HepG2 (cell line): Measurements from ENCODE around the gene CLPSL2. TPM values are rescaled to one million over a fixed set of nuclear protein-coding genes. Genes with fewer than 3 reads are reported as not detected.

ENCODE experiments used
- CREB1 ChIP-seq, 2 experiments: fragments of 450-650 bp in 1 of 2; IDR thresholded peaks; 2 replicates each; pipeline ENCODE4 v1.6.1; 2016 to 2017; ENCODE audit warnings: control low read depth in 1 of 2, mild to moderate bottlenecking in 1 of 2, missing compliant biosample characterization in 1 of 2, missing genetic modification characterization in 1 of 2
- ELF4 ChIP-seq: sonication (generic); formaldehyde crosslinking; IDR thresholded peaks from 2 replicates; pipeline ENCODE4 v1.5.0; 2020; ENCODE audit warnings: missing genetic modification reagents, mild to moderate bottlenecking, moderate library complexity, borderline replicate concordance
- KIAA2018 ChIP-seq: sonication (generic); formaldehyde crosslinking; IDR thresholded peaks from 2 replicates; pipeline ENCODE4 v1.5.0; 2020; ENCODE audit warnings: mild to moderate bottlenecking, missing genetic modification reagents, borderline replicate concordance
- MEIS1 ChIP-seq: sonication (generic); formaldehyde crosslinking; IDR thresholded peaks from 2 replicates; pipeline ENCODE4 v1.9.0; 2021; ENCODE audit warnings: mild to moderate bottlenecking, missing genetic modification reagents, moderate library complexity, borderline replicate concordance
- POLR2G ChIP-seq: fragments of 200-400 bp; formaldehyde crosslinking; IDR thresholded peaks from 2 replicates; pipeline ENCODE4 v1.6.1; 2018; ENCODE audit warnings: mild to moderate bottlenecking, low read depth, low read length, moderate library complexity
- SALL2 ChIP-seq: sonication (generic); formaldehyde crosslinking; IDR thresholded peaks from 2 replicates; pipeline ENCODE4 v1.8.1; 2023; ENCODE audit warnings: mild to moderate bottlenecking, missing genetic modification reagents, inconsistent platforms
- SNAPC2 ChIP-seq: sonication (generic); formaldehyde crosslinking; IDR thresholded peaks from 2 replicates; pipeline ENCODE4 v1.8.1; 2022; ENCODE audit warnings: mild to moderate bottlenecking, missing genetic modification reagents
- TERF1 ChIP-seq: sonication (generic); formaldehyde crosslinking; IDR thresholded peaks from 2 replicates; pipeline ENCODE4 v1.8.0; 2022; ENCODE audit warnings: mild to moderate bottlenecking, missing genetic modification reagents, moderate library complexity
- USF2 ChIP-seq, 2 experiments: sonication (generic) in 1 of 2; formaldehyde crosslinking in 1 of 2; IDR thresholded peaks; 2 replicates each; pipeline versions ENCODE4 v1.5.1 to v1.6.1; 2011 to 2020; ENCODE audit warnings: borderline replicate concordance in 1 of 2, low read depth in 1 of 2, low read length in 1 of 2, mild to moderate bottlenecking in 1 of 2, missing genetic modification reagents in 1 of 2, moderate library complexity in 1 of 2
- YEATS2 ChIP-seq: sonication (generic); formaldehyde crosslinking; IDR thresholded peaks from 2 replicates; pipeline ENCODE4 v1.4.0; 2020; ENCODE audit warnings: missing genetic modification reagents, borderline replicate concordance
- ZFP62 ChIP-seq: sonication (generic); formaldehyde crosslinking; IDR thresholded peaks from 2 replicates; pipeline ENCODE4 v1.4.0; 2020; ENCODE audit warnings: missing genetic modification reagents
- ZNF225 ChIP-seq: sonication (generic); formaldehyde crosslinking; IDR thresholded peaks from 2 replicates; pipeline ENCODE4 v1.4.0; 2020; ENCODE audit warnings: mild to moderate bottlenecking, missing genetic modification reagents
- ZNF44 ChIP-seq: sonication (generic); formaldehyde crosslinking; IDR thresholded peaks from 2 replicates; pipeline ENCODE4 v1.5.1; 2020; ENCODE audit warnings: mild to moderate bottlenecking, missing genetic modification reagents
- ZNF547 ChIP-seq: sonication (generic); formaldehyde crosslinking; IDR thresholded peaks from 2 replicates; pipeline ENCODE4 v1.5.1; 2020; ENCODE audit warnings: mild to moderate bottlenecking, missing genetic modification reagents
- ZNF607 ChIP-seq: sonication (generic); formaldehyde crosslinking; IDR thresholded peaks from 2 replicates; pipeline ENCODE4 v1.5.1; 2020; ENCODE audit warnings: missing genetic modification reagents, mild to moderate bottlenecking, borderline replicate concordance
- ZNF678 ChIP-seq: sonication (generic); formaldehyde crosslinking; IDR thresholded peaks from 2 replicates; pipeline ENCODE4 v1.4.0; 2020; ENCODE audit warnings: mild to moderate bottlenecking, missing genetic modification reagents
- ZNF850 ChIP-seq: sonication (generic); formaldehyde crosslinking; conservative IDR thresholded peaks from 2 replicates; pipeline ENCODE4 v1.9.0; 2021; ENCODE audit warnings: mild to moderate bottlenecking, missing genetic modification reagents
- ZSCAN12 ChIP-seq: sonication (generic); formaldehyde crosslinking; IDR thresholded peaks from 2 replicates; pipeline ENCODE4 v1.9.0; 2021; ENCODE audit warnings: mild to moderate bottlenecking, missing genetic modification reagents
- ZSCAN21 ChIP-seq: sonication (generic); formaldehyde crosslinking; IDR thresholded peaks from 2 replicates; pipeline ENCODE4 v1.8.0; 2022; ENCODE audit warnings: mild to moderate bottlenecking, missing genetic modification reagents, moderate library complexity, borderline replicate concordance
- polyA plus RNA-seq, 8 experiments: library from polyadenylated mRNA; depleted of rRNA in 3 of 8; stranded (reverse) in 7 of 8; unstranded in 1 of 8; fragments of >200 nt; fragmentation: Illumina TruSeq in 4 of 8; extraction: Trizol in 4 of 8; gene quantifications; 2 replicates each; pipeline versions ENCODE4 v1.2.1 to v1.2.3, GENCODE V29; 2011 to 2016; ENCODE audit warnings: low read depth in 4 of 8, missing spikeins in 1 of 8, mixed read lengths in 1 of 8; ENCODE audit not compliant: insufficient read depth in 1 of 8
- total RNA-seq, 5 experiments: library from RNA; depleted of rRNA; stranded (reverse); fragments of >200 nt; fragmentation: Illumina TruSeq; extraction: Trizol; gene quantifications; 2 replicates each; pipeline ENCODE4 v1.2.3, GENCODE V29; 2016; ENCODE audit warnings: low read depth in 1 of 5

CLPSL2 gene
- total and polyA plus RNA-seq, 2 of the 13 experiments (the other 11 are each of a cell fraction or from before 2014, with no cell fraction given): not detected

- no peak for TF ChIP-seq USF2 (IDR thresholded peaks at IDR 0.05; ENCODE audit: low read depth, low read length)
- no peak for TF ChIP-seq USF2 (CRISPR knock-in tag; IDR thresholded peaks at IDR 0.05; ENCODE audit: borderline replicate concordance)
- no peak for TF ChIP-seq KIAA2018 (CRISPR knock-in tag)
- TF ChIP-seq ZSCAN21: no peak
- no peak for TF ChIP-seq ZNF678 (CRISPR knock-in tag)
- no peak for TF ChIP-seq ZNF225
- no peak for TF ChIP-seq ZSCAN12 (CRISPR knock-in tag)
- no peak for TF ChIP-seq ZNF44 (CRISPR knock-in tag)
- TF ChIP-seq ZFP62 (CRISPR knock-in tag): no peak
- no peak for TF ChIP-seq ELF4
- no peak for TF ChIP-seq ZNF547 (CRISPR knock-in tag)
- peak; percentile 33; the same call in 1 of the 2 replicates for TF ChIP-seq SALL2 (CRISPR knock-in tag)
- TF ChIP-seq CREB1 (IDR thresholded peaks at IDR 0.05): peak; percentile 72
- TF ChIP-seq CREB1 (CRISPR knock-in tag; IDR thresholded peaks at IDR 0.05): no peak; the same call in 1 of the 2 replicates
- no peak for TF ChIP-seq MEIS1 (CRISPR knock-in tag)
- no peak for TF ChIP-seq ZNF607
- peak; percentile 11; the same call in 1 of the 2 replicates for TF ChIP-seq SNAPC2 (CRISPR knock-in tag)
- TF ChIP-seq POLR2G: no peak
- TF ChIP-seq YEATS2 (CRISPR knock-in tag): no peak
- no peak for TF ChIP-seq ZNF850 (CRISPR knock-in tag)
- no peak for TF ChIP-seq TERF1
These were observed 45.0 kb upstream of the CLPSL2 start (continued) for GRCh38 chr6:35731414-35731735.
